Stimulated activated CD4-positive, alpha-beta T cell treated with anti-CD3 and anti-CD28 coated beads, TNF-alpha, amount 100 ng/mL, for 1 hour (primary cell): Measurements from ENCODE around the gene RASGRP1.

ENCODE experiments used
- DNase-seq, 3 donors: peaks; one replicate each; pipeline ENCODE4 v3.0.0-alpha.2; 2020; ENCODE audit warnings: low read depth in 3 of 3, low spot score in 1 of 3

The RASGRP1 gene

DNA sequence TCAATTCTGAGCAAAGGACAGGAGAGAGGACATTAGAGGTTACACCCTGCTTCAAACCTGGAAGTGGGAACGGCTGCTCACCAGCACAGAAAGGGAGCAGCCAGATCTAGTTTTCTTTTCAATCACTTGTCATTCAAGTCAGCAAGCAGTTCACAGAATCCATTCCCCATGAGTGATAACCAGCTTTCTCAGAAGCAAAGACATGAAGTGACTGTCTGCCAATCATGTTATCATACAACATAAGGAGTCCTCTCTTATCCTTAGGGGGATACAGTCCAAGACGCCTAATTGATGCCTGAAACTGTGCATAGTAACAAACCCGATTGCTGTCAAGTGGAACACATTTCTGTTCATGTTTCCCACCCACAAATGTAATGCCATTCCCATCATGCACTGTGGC, 56.0 kb downstream of the RASGRP1 start:
- no peak for DNase-seq

DNA sequence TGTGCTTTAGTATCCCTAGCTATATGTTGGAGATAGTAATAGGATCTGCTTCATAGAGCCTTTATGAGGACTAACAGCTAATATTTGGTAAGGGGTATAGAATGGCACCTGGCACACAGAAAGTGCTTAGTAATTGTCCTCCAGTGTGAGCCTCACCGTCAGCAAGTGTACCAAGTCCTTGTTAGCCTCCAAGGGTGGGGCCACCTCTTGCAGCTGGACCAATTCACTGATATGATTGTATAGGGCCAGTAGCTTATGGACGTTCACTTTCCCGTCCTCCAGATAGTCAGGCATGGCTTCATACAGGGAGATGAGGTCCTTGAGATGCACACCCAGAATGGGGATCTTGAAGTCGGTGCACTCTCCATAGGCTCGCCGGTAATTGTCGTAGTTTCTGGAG, 57.0 kb downstream of the RASGRP1 start:
- no peak for DNase-seq

DNA sequence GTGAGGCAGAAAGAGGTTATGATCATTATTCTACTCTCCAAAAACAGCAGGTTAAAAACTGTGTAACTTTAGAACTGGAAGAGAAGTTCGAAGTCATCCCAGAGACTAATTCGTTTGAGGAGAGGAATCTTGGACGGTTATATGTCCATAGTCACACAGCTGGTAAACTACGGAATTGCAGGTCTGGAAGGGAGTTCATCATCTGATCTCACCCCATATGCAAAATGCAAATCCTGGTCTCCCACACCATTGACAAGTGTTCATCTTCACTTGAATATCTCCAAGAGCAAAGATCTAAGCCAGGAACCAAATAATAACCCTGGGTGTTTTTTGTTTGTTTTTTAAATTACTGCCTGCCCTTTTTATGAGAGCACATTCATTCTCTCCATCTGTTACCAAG, 57.6 kb downstream of the RASGRP1 start:
- DNase-seq = no peak

DNA sequence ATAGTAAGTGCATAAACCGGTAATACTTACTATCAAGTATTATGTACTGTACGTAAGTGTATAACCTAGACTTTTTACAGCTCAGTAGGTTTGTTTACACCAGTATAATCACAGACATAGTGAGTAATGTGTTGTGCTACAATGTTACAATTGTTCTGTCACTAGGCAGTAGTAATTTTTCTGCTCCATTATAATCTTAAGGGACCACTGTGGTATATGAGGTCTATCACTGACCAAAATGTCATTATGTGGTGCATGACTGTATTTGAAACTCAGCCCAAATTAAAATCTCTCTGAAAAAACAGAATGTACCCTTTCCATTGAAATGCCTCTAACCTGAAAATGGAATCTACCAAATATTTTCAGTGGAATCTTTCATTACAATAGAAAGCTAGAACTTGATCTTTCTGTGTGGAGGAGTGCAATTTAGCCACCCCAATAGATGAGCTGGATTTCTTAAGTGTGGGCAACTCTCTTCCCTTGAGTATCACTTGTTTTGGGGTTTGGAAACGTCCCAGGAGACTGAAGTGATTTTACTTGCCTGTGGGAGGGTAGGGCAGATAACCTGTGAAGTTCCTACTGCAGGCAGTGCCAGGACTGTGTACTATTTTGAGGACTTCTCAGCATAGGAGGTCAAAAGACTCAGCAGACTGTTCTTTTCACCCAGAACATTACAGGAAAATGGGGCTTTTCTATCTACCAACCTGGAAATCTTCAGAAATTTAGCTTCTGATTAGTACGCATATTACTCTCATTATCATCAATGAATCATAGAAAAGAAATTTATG, 59.7 kb downstream of the RASGRP1 start:
- DNase-seq = no peak

DNA sequence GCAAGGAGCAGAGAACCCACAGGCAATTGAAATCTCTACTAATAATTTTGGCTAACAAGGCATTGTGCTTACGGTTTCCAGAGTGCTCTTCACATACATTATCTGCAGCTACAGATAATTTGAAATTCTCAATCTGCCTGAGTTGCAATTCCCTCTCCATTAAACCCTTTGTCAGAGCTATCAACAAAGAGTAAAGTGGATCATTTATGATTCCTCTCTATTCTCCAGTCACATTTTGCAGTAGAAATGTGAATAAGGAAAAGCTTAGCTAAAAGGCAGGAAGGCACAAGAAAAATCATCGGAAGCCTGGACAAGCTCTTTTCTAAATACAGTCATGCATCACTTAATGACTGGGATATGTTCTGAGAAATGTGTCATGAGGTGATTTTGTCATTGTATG, 61.1 kb downstream of the RASGRP1 start:
- no peak for DNase-seq

DNA sequence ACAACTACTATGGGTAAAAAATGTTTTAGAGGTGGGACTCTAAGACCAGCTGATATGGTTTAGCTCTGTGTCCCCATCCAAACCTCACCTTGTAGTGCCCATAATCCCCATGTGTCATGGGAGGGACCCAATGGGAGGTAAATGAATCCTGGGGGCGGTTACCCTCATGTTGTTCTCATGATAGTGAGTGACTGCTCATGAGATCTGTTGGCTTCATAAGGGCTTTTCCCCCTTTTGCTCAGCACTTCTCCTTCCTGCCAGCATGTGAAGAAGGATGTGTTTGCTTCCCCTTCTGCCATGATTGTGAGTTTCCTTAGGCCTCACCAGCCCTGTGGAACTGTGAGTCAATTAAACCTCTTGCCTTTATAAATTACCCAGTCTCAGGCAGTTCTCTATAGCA, 65.0 kb downstream of the RASGRP1 start:
- DNase-seq = no peak

DNA sequence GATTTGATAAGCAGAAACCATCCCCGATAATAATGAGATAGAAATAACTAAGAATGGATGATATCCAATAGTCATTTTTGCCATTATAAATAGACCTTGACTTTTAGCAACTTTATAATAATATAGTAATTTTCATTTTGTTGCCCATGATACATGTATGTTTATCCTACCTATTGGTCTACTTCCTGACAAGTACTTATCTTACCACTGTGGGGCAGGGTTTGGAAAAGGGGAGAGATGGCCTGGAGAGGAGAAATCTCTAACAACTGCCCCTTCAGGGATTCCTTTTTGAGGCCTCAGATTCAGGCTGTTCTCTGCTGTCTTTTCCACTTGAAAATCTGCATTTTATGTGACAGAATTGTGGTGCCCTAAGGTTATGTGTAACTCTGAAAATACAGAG, 68.5 kb downstream of the RASGRP1 start:
- no peak for DNase-seq

DNA sequence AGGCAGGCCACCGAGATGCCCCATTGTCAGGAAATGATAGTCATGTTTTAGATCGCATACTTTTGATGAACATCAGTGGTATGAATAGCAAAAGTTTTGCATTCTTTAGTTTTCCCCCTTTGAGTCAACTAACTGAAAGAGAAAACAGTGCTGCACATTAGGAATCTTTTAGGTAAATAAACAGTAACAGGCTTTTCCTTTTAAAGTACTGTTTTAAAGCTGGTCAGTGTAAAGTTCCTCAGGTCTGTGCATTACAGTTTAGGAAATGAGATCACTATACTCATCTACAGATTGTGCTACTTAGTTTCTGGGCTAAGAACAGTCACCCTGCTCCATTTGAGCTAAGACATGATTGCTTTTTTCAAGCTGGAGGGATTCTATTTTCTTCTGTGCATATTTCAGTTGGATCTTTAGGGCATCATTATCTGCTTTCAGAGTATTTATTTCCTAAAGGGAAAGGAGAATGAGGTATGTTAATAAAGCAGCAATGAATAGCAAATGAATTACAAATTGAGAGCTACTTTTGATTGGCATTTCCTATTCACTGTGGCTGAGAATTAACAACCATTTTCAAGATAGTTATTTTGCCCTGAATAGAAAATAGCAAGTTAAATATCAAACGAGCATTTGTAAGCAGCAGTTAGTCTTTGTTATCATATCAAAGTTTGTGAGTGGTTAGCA, 74.2 kb downstream of the RASGRP1 start:
- DNase-seq = no peak

DNA sequence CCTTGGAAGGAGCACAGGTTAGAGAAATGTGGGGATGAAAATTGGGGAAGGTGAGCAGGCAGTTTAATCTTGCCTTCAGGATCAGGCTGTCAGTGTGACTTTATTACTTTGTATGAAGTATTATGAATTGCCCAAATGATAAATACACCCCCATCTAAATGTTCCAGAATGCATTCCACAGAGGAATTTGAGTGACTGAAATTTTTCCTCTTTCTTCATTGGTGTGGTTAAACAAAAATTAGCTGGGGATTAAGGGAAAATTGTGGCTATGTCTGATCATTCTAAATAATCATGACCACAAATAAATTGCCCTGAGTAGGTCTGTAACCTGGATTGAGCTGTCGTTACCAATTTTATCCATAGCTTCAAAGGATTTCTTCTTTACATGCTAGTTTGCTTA, 77.2 kb downstream of the RASGRP1 start:
- no peak for DNase-seq

DNA sequence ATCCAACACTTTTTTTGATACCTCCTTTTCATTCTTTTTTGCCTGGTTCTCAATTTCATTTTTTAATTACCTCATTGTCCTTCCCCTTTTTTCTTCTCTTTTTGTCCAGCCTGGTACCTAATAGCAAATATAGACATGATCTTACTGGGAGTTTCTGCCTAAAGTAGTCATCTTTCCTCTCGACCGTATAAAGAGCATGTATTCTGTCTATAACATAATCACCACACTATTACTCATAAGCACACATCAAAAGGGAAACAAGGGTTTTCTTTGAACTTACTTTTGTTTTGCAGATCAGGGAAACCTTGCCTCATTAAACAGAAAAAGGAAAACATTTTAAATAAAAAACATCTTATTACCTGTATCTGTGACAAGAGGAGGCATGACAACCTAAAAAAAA, 77.7 kb downstream of the RASGRP1 start:
- no peak for DNase-seq

DNA sequence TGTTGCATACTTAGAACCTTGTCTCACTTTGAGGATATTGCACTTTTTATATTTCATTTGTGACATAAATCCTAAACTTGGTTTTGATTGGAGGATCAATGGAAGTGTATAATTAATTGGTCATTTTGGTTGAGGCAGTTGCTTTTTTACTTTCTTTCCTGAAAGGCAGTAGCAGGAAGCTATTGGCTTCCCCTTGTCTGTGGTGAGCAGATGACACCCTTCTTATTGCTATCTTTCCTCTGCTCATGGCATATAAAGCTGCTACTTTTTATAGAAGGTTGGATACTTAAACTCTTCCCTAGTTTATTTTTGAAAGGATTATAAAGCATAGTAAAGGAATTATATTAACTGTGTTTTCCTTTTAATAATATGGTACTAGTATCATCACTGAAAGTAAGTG, 82.0 kb downstream of the RASGRP1 start:
- DNase-seq = no peak

DNA sequence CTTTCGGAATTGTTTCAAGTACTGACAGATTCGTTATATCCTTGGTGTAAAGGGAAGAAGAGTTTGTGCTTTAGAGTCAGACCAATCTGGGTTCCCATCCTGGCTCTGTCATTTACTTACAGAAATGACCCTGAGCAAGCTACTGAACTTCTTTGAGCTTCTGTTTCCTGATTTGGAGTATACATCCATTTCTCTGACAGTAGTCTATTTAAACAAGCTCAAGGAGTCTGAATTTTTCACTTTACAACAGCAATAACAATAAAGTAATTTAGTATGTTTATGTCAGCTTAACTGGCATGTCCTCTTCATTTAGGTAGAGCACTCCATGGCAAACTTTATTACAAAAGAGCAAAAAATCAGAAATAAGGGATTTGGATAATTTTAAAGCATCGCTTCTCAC, 82.9 kb downstream of the RASGRP1 start:
- no peak for DNase-seq

DNA sequence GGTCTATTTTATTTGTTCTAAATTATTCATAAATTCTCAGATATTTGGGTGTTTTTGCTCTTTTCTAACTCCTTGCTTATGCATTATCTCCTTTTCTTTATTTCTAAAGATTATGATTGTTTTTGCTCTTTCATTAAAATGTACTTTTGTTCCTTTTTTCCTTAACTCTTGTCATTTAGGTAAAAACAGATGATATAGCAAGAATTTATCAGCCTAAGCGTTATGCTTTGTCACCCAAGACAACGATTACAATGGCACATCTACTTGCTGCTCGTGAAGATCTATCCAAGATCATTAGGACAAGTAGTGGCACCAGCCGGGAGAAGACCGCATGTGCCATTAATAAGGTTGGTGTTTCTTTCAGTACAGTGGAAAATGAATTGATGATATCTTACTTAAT, 83.5 kb downstream of the RASGRP1 start:
- no peak for DNase-seq

DNA sequence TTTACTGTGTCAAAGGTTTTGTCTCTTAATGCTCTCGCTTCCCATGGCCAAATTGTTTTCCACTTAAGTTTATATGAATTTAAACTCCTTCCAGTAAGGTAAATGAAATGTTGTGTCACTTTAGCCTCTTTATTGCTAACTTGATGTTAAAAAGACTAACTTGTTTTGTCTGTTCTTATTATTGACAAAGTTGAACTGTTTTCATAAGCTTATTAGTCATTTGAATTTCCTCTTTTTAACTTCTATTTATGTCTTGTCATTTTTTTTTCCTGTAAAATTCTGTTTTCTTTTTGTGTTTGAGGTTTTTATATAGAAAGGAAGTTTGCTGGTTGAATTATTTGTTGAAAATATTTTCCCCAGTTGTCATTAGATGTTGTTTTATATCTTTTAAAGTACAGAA, 84.9 kb downstream of the RASGRP1 start:
- DNase-seq = no peak

DNA sequence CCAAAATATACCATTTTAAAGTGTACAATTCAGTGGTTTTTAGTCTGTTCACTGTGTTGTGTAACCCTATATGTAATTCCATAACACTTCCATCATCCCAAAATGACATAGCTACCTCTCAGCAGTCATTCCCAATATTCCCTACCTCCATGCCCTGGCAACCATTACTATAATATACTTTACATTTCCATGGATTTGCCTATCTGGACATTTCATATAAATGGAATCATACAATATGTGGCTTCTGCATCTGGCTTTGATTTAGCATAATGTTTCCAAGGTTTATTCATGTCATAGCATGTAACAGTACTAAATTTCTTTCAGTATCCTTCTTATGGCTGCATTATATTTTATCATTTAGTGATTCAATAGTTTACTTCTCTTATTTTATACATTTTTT, 85.3 kb downstream of the RASGRP1 start:
- DNase-seq = no peak

DNA sequence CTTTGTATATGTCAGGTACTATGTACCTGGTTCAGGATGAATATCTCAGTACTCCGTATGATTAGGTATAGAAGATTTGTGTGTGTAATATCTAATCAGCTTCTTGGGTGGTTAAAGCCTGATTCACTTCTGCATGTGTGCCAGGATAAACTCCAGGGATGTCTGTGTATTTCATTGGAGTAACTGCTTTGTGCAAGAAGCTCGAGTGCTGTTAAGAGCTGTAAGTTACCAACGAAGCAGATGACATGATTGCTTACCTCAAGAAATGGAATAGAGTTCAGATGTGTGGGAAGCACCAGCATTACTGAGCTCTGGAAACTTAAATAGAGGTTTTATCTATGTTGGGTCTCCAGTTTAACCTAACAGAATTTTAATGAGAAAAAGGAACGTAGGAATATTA, 87.0 kb downstream of the RASGRP1 start:
- no peak for DNase-seq

DNA sequence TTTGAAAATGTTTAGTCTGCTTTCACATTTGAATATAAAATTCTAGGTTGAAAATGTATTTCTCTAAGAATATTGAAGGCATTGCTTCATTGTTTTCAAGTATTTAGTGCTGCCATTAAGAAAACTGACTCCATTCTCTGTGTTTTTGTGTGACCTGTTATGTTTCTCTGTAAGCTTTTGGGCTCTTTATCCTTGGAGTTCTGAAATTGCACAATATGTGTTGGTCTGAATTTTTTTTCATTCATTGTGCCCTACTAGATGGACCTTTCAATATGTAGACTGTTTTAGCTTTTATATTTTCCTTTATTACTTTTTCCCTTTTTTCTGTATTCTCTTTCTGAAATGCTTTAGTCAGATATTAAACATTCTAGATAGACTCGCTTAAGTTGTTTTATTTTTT, 88.5 kb downstream of the RASGRP1 start:
- no peak for DNase-seq

DNA sequence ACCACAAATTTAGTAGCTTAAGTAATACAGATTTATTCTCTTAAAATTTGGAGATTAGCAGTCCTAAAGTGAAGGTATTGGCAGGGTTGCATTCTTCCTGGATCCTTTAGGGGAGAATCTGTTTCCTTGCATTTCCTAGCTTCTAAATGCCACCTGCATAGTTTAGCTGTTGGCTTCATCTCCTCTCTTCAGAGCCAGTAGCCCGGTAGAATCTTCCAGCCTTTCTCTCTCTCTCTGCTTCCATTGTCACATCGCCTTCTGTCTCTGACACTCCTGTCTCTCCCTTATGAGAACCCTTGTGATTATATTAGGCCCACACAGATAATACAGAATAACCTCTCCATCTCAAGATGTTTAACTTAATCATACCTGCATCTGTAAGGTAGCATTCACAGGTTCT, 89.3 kb downstream of the RASGRP1 start:
- no peak for DNase-seq

DNA sequence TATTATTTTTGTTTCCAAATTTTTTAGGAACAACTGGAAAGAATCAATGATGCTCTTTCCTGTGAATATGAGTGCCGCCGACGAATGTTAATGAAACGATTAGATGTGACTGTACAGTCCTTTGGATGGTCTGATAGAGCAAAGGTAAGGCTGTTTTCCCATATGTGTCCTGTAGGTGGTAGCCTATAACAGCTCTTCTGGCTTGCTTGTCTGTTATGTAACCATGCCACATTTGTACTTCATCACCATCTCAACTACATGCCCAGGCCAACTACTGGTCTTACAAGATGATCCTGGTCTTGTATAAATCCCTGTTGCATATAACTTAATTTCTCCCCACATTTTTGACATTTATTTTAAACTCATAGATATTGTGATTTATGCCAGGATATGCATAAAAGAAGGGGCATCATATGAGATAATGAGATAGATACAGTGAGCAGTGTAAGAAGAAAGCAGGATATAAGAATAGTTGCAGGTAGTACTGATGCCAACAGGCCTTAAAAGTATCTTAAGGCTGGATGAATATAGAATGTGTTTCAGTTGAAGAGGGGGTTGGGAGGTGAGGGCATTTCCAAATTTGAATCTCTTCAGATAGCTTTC, 90.4 kb downstream of the RASGRP1 start:
- peak in 2 of 3 donors; percentile 4 to 5 for DNase-seq

DNA sequence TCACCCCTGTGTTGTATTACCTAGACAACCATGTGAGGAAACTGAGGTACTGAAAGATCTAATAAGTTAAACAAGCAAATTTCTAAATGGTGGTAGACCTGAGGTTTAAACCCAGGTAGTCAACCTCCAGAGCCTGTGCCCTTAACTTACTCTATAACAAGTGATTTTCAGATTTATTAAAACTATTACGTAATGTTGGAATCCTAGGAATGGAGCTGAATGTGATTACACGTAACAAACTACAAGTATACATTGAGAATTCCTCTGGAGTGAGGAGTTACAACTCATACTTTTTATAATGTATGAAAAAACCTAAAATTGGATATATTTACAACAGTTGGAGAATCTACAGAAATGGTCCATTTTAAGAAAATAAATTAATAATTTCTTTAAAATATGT, 92.6 kb downstream of the RASGRP1 start:
- no peak for DNase-seq

DNA sequence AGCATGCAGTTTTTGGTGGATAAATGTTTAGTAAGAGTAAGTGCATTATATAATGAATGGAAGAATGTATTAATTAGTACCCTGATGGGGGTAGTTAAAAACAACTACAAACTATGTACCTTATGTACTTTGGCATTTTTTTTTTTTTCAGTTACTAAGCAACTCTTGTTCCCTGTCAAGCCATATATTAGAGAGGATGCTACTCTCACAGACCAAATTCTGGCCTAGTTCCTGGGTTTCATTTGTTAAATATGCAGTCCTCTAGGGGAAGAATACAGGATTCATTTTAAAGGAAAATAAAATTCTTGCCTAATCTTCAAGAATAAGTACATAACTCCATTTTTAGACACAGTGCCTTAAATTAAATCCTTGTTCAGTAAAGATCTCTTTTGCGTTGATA, 93.8 kb downstream of the RASGRP1 start:
- no peak for DNase-seq

DNA sequence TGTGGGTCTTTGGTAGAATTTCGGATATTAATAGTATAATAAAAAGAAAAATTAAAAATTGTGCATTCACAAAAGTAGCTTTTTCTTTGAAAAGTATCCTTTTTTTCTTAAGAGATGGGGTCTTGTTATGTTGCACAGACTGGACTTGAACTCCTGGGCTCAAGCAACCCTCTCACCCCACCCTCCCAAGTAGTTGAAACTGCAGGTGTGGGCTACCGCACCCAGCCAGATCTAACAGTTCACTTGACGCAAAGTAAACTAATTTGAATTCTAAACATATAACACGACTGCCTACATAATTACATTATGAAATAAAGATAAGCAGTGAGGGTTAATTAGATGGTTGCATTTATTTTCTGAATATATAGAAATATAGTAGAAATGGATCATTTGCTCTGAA, 99.9 kb downstream of the RASGRP1 start:
- DNase-seq = no peak

DNA sequence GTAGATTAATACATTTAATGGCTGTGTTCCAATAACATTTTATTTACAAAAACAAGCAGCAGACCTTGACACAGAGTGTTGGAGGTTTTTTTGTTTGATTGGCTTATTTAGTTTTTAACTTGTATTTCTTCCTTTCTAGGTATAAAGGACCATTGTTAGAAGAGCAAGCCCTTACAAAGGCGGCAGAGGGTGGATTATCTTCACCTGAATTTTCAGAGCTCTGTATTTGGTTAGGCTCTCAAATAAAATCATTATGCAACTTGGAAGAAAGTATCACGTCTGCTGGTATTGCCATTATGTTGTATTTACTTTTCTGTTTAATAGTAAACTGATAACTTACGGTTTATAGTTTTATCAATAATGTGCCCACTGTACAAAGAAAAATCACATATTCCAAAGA, 100.7 kb downstream of the RASGRP1 start:
- DNase-seq = no peak
